Fibroblast of lung (primary cell): ENCODE data around the gene TMEM209. TPM values are rescaled to one million over a fixed set of nuclear protein-coding genes. Genes with fewer than 3 reads are reported as not detected.

Experiments
- DNase-seq, 2 donors: peaks; one replicate each; pipeline versions ENCODE4 v3.0.0 to v3.0.0-alpha.2; 2010; ENCODE audit warnings: low read depth in 2 of 2
- H2AFZ ChIP-seq: 2 replicates; pipeline ENCODE4 v1.5.1; 2012; ENCODE audit warnings: low read length, control low read depth, inconsistent platforms
- H3K27ac ChIP-seq: 2 replicates; pipeline ENCODE4 v1.5.1; 2011; ENCODE audit warnings: low read length, control low read depth; ENCODE audit not compliant: insufficient read depth
- H3K27me3 ChIP-seq: 2 replicates; pipeline ENCODE4 v1.5.1; 2011; ENCODE audit warnings: mild to moderate bottlenecking, low read length; ENCODE audit not compliant: control insufficient read depth, insufficient read depth
- H3K36me3 ChIP-seq: 2 replicates; pipeline ENCODE4 v1.5.1; 2011; ENCODE audit warnings: low read length; ENCODE audit not compliant: control insufficient read depth, insufficient read depth
- H3K4me1 ChIP-seq: 2 replicates; pipeline ENCODE4 v1.5.1; 2011; ENCODE audit warnings: low read length; ENCODE audit not compliant: control insufficient read depth, insufficient read depth; ENCODE audit errors: extremely low read depth
- H3K4me2 ChIP-seq: 2 replicates; pipeline ENCODE4 v1.5.1; 2011; ENCODE audit warnings: low read length, control low read depth; ENCODE audit not compliant: insufficient read depth; ENCODE audit errors: extremely low read depth
- H3K4me3 ChIP-seq, 4 experiments: fragments of 200-600 bp in 1 of 4; sonication (generic) in 1 of 4; replicated peaks in 1 of 4; 2 replicates each; pipeline ENCODE4 v1.5.1; 2011 to 2016; ENCODE audit warnings: low read length in 4 of 4, low read depth in 3 of 4, mild to moderate bottlenecking in 3 of 4, control low read depth in 2 of 4, inconsistent platforms in 1 of 4, mixed read lengths in 1 of 4; ENCODE audit not compliant: insufficient read depth in 1 of 4; ENCODE audit errors: control extremely low read depth in 1 of 4
- H3K79me2 ChIP-seq: 2 replicates; pipeline ENCODE4 v1.5.1; 2012; ENCODE audit warnings: mild to moderate bottlenecking, low read length, inconsistent platforms; ENCODE audit not compliant: control insufficient read depth, insufficient read depth
- H3K9ac ChIP-seq: 2 replicates; pipeline ENCODE4 v1.5.1; 2011; ENCODE audit warnings: mild to moderate bottlenecking, low read length, control low read depth; ENCODE audit not compliant: insufficient read depth
- H3K9me3 ChIP-seq: 2 replicates; pipeline ENCODE4 v1.5.1; 2012; ENCODE audit warnings: low read depth, low read length; ENCODE audit not compliant: control insufficient read depth, insufficient read depth
- H4K20me1 ChIP-seq: 2 replicates; pipeline ENCODE4 v1.5.1; 2011; ENCODE audit warnings: low read length; ENCODE audit not compliant: control insufficient read depth, insufficient read depth; ENCODE audit errors: extremely low read depth
- EZH2 ChIP-seq: IDR thresholded peaks from 2 replicates; pipeline ENCODE4 v1.5.1; 2012; ENCODE audit warnings: low read length, control low read depth, mild to moderate bottlenecking; ENCODE audit errors: missing control alignments
- polyA plus RNA-seq, 2 donors: library from polyadenylated mRNA; depleted of rRNA in 1 of 2; stranded (reverse) in 1 of 2; unstranded in 1 of 2; fragments of >200 nt; gene quantifications; 2 replicates each; pipeline ENCODE4 v1.2.1, GENCODE V29; 2011 to 2012; ENCODE audit warnings: missing spikeins in 1 of 2
- total RNA-seq: library from RNA; depleted of rRNA; stranded (reverse); fragments of >200 nt; gene quantifications from 2 replicates; pipeline ENCODE4 v1.2.1, GENCODE V29; 2014
- TF ChIP-seq, protein P1 (sequence below), 2 donors: IDR thresholded peaks in 1 of 2; conservative IDR thresholded peaks in 1 of 2; 1 replicate in 1 of 2; 2 replicates in 1 of 2; pipeline ENCODE4 v1.5.1; 2011 to 2012; ENCODE audit warnings: low read length in 2 of 2, control low read depth in 1 of 2, inconsistent platforms in 1 of 2, low read depth in 1 of 2, mild to moderate bottlenecking in 1 of 2

TMEM209 gene
- total and polyA plus RNA-seq, 2 donors (not counting 1 experiment from before 2014, with no cell fraction given): 9.7 to 15.1 TPM

- TF ChIP-seq EZH2: no peak
- H3K9ac ChIP-seq: no peak overlapping the region
- H3K79me2 ChIP-seq: no peaks in the 10 kb centered on the region
- H4K20me1 ChIP-seq: no peaks in the 10 kb centered on the region
- no peak overlapping the region for H3K27ac ChIP-seq
- no peak for DNase-seq
- no peak overlapping the region for H3K4me2 ChIP-seq
- no peaks in the 10 kb centered on the region for H3K27me3 ChIP-seq
- no peaks in the 10 kb centered on the region for H3K4me1 ChIP-seq
- H2AFZ ChIP-seq: no peak overlapping the region
- no peaks in the 10 kb centered on the region for H3K9me3 ChIP-seq
- H3K36me3 ChIP-seq: no peaks in the 10 kb centered on the region
- H3K4me3 ChIP-seq: no peak overlapping the region
These were observed 54.6 kb downstream of the TMEM209 start for GRCh38 chr7:130150587-130150986.

- H3K9ac ChIP-seq: no peak overlapping the region
- H4K20me1 ChIP-seq: no peaks in the 10 kb centered on the region
- no peaks in the 10 kb centered on the region for H3K27me3 ChIP-seq
- H3K4me1 ChIP-seq: no peaks in the 10 kb centered on the region
- no peak for DNase-seq
- no peaks in the 10 kb centered on the region for H3K36me3 ChIP-seq
- no peak overlapping the region for H3K27ac ChIP-seq
- no peak overlapping the region for H3K4me2 ChIP-seq
- no peaks in the 10 kb centered on the region for H3K79me2 ChIP-seq
- TF ChIP-seq, protein P1, sequence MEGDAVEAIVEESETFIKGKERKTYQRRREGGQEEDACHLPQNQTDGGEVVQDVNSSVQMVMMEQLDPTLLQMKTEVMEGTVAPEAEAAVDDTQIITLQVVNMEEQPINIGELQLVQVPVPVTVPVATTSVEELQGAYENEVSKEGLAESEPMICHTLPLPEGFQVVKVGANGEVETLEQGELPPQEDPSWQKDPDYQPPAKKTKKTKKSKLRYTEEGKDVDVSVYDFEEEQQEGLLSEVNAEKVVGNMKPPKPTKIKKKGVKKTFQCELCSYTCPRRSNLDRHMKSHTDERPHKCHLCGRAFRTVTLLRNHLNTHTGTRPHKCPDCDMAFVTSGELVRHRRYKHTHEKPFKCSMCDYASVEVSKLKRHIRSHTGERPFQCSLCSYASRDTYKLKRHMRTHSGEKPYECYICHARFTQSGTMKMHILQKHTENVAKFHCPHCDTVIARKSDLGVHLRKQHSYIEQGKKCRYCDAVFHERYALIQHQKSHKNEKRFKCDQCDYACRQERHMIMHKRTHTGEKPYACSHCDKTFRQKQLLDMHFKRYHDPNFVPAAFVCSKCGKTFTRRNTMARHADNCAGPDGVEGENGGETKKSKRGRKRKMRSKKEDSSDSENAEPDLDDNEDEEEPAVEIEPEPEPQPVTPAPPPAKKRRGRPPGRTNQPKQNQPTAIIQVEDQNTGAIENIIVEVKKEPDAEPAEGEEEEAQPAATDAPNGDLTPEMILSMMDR (conservative IDR thresholded peaks at IDR 0.05 in 1 of 2, IDR thresholded peaks at IDR 0.05 in 1 of 2; ENCODE audit: low read depth in 1 of 2, low read length in 2 of 2): no peak
- no peak for TF ChIP-seq EZH2
- no peaks in the 10 kb centered on the region for H3K9me3 ChIP-seq
- no peak overlapping the region for H2AFZ ChIP-seq
- no peak overlapping the region for H3K4me3 ChIP-seq
These were observed 55.7 kb downstream of the TMEM209 start for GRCh38 chr7:130149281-130150139.

DNA sequence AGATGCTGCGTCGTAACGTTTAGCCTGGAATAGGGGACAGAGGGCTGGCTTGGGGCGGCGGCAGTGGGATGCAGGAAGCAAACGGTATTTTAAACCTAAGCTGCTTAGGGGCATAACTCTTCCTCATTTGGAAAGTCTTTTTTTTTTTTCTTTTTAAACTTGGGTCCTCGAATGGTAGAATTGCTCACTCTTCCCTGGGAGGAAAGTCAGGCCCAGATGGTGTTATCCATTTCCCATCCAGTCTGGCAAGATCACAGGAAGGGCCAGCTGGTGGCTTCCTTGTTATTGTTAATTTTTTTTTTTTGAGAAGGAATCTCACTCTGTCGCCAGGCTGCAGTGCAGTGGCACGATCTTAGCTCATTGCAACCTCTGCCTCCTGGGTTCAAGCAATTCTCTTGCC, 56.6 kb downstream of the TMEM209 start:
- H3K27ac ChIP-seq: no peak overlapping the region
- H3K9ac ChIP-seq: no peak overlapping the region
- no peaks in the 10 kb centered on the region for H3K4me1 ChIP-seq
- H3K79me2 ChIP-seq: no peaks in the 10 kb centered on the region
- H2AFZ ChIP-seq: no peak overlapping the region
- H3K4me2 ChIP-seq: no peak overlapping the region
- no peaks in the 10 kb centered on the region for H3K9me3 ChIP-seq
- no peak for TF ChIP-seq EZH2
- TF ChIP-seq, protein P1 (conservative IDR thresholded peaks at IDR 0.05 in 1 of 2, IDR thresholded peaks at IDR 0.05 in 1 of 2; ENCODE audit: low read depth in 1 of 2, low read length in 2 of 2): no peak
- H3K36me3 ChIP-seq: no peaks in the 10 kb centered on the region
- H3K4me3 ChIP-seq: no peak overlapping the region
- DNase-seq: peak; percentile 20 to 27
- no peaks in the 10 kb centered on the region for H4K20me1 ChIP-seq
- no peaks in the 10 kb centered on the region for H3K27me3 ChIP-seq
